GM12878 (cell line): ENCODE results near the gene HPCA. TPM values are rescaled to one million over a fixed set of nuclear protein-coding genes. Genes with fewer than 3 reads are reported as not detected.

Experiments used
- DPF2 ChIP-seq: fragments of 450-650 bp; IDR thresholded peaks from 2 replicates; pipeline ENCODE4 v1.6.1; 2017; ENCODE audit warnings: mild to moderate bottlenecking
- NR2C1 ChIP-seq: fragments of 450-650 bp; IDR thresholded peaks from 2 replicates; pipeline ENCODE4 v1.6.1; 2017; ENCODE audit warnings: antibody characterized with exemption, mild to moderate bottlenecking, moderate library complexity
- NR2F1 ChIP-seq: fragments of 450-650 bp; conservative IDR thresholded peaks from 2 replicates; pipeline ENCODE4 v1.6.1; 2017; ENCODE audit warnings: mild to moderate bottlenecking
- PAX5 ChIP-seq: IDR thresholded peaks from 2 replicates; pipeline ENCODE4 v1.6.1; 2011; ENCODE audit warnings: low read depth, low read length, borderline replicate concordance
- SUZ12 ChIP-seq: fragments of 200-600 bp; sonication (generic); IDR thresholded peaks from one replicate; pipeline ENCODE4 v1.6.1; 2018; ENCODE audit warnings: antibody characterized with exemption, mild to moderate bottlenecking; ENCODE audit not compliant: unreplicated experiment
- polyA plus RNA-seq, 11 experiments: library from polyadenylated mRNA; depleted of rRNA in 4 of 11; unstranded in 6 of 11; stranded (reverse) in 5 of 11; fragments of >200 nt; fragmentation: Nextera tagmentation in 4 of 11; fragmentation: Illumina TruSeq in 1 of 11; extraction: Ambion mirVana in 4 of 11; extraction: Trizol in 1 of 11; gene quantifications; 1 replicate in 1 of 11; 2 replicates in 10 of 11; pipeline versions ENCODE4 v1.2.1 to v1.2.3, GENCODE V29; 2011 to 2016; ENCODE audit warnings: inconsistent platforms in 2 of 11, missing spikeins in 2 of 11, low read depth in 1 of 11
- total RNA-seq, 4 experiments: library from RNA; depleted of rRNA in 3 of 4; stranded (reverse); fragments of >200 nt in 3 of 4; fragmentation: Illumina TruSeq in 1 of 4; extraction: Trizol in 1 of 4; gene quantifications; 2 replicates each; pipeline versions ENCODE4 v1.2.1 to v1.2.3, GENCODE V29; 2013 to 2021
- TF ChIP-seq, protein P1 (sequence below): fragments of 150-350 bp; IDR thresholded peaks from 2 replicates; pipeline ENCODE4 v1.6.1; 2016; ENCODE audit warnings: low read depth, low read length

Gene HPCA
- total and polyA plus RNA-seq, 10 of the 15 experiments (the other 5 are each of a cell fraction or from before 2014, with no cell fraction given), result 0.11 TPM; not detected in 9

DNA sequence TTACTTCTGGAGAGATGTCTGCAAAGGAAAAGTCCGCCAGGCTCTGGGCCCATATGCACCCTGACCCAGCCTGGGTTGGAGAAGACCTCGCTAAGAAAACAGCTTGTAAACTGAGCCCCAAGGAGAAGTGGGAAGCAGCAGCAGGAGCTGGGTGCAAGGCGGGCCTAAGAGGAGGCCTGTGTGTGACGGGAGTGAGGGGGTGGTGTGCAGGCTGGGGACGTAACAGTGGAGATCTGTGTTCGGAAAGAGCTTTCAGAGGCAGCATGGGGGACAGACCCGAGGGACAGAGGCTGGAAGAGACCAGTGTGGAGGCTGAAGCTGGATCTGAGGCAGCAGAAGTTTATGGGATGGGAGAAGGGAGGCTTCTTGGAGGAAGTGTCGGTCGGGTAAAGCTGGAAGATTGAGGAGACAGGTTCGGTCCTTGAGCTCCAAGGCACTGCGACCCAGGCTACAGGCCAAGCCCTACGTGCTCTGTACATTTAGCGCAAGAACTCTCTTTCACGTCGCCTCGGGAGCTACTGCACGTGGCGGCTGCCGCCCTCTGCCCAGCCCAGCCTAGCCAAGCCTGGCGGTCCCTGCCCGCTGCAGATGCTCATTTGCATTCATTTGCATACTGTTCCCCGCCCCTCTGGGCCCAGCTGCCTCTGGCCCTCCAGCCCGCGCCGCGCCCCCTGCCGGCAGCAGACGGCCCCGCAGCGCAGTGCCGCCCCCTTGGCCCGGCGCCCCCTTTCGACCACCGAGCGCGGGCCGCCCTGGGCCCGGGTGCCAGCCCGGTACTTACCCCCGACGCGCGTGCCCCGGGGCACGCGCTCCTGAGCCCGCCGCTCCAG is 6.3 kb downstream of the HPCA start (continued):
- TF ChIP-seq PAX5 (0 out of 2 replicates have a peak, but pooled peaks have one; percentile 37), DPF2 (0 out of 2 replicates have a peak, but pooled peaks have one; percentile 36), NR2C1 (no peak), SUZ12 (no peak), NR2F1 (0 out of 2 replicates have a peak, but pooled peaks have one; percentile 44)
- TF ChIP-seq, protein P1, sequence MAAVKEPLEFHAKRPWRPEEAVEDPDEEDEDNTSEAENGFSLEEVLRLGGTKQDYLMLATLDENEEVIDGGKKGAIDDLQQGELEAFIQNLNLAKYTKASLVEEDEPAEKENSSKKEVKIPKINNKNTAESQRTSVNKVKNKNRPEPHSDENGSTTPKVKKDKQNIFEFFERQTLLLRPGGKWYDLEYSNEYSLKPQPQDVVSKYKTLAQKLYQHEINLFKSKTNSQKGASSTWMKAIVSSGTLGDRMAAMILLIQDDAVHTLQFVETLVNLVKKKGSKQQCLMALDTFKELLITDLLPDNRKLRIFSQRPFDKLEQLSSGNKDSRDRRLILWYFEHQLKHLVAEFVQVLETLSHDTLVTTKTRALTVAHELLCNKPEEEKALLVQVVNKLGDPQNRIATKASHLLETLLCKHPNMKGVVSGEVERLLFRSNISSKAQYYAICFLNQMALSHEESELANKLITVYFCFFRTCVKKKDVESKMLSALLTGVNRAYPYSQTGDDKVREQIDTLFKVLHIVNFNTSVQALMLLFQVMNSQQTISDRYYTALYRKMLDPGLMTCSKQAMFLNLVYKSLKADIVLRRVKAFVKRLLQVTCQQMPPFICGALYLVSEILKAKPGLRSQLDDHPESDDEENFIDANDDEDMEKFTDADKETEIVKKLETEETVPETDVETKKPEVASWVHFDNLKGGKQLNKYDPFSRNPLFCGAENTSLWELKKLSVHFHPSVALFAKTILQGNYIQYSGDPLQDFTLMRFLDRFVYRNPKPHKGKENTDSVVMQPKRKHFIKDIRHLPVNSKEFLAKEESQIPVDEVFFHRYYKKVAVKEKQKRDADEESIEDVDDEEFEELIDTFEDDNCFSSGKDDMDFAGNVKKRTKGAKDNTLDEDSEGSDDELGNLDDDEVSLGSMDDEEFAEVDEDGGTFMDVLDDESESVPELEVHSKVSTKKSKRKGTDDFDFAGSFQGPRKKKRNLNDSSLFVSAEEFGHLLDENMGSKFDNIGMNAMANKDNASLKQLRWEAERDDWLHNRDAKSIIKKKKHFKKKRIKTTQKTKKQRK, result no peak
- TF ChIP-seq, all 136 proteins: peak for 8
